WERI-Rb-1 (cell line): Measurements from ENCODE around the gene PNPLA2.
A peak's percentile ranks its signal among the peaks of the same experiment; 100 is the strongest.

Source experiments
- DNase-seq: peaks from one replicate; pipeline ENCODE4 v3.0.0-alpha.2; 2020
- H3K27ac ChIP-seq: fragments of 250-450 bp; sonication (Bioruptor Pico); 2 replicates; pipeline ENCODE4 v1.5.1; 2020; ENCODE audit warnings: mild to moderate bottlenecking, moderate library complexity
- H3K27me3 ChIP-seq: fragments of 250-450 bp; sonication (Bioruptor Pico); 2 replicates; pipeline ENCODE4 v1.5.1; 2021; ENCODE audit warnings: mild to moderate bottlenecking, low read depth, moderate library complexity; ENCODE audit not compliant: insufficient read depth, severe bottlenecking
- H3K36me3 ChIP-seq: fragments of 250-450 bp; sonication (Bioruptor Pico); 2 replicates; pipeline ENCODE4 v1.5.1; 2020; ENCODE audit warnings: mild to moderate bottlenecking, moderate library complexity
- H3K4me3 ChIP-seq: 2 replicates; pipeline ENCODE4 v1.5.1; 2011; ENCODE audit warnings: low read depth, mild to moderate bottlenecking, control low read depth, low read length
- H3K9me3 ChIP-seq: fragments of 250-450 bp; sonication (Bioruptor Pico); 2 replicates; pipeline ENCODE4 v1.5.1; 2021; ENCODE audit warnings: mild to moderate bottlenecking, moderate library complexity; ENCODE audit not compliant: severe bottlenecking
- TF ChIP-seq, protein P1 (sequence below): IDR thresholded peaks from 2 replicates; pipeline ENCODE4 v1.5.1; 2011; ENCODE audit warnings: low read depth, mild to moderate bottlenecking, control low read depth, inconsistent platforms, low read length

The PNPLA2 gene

GRCh38 chr11:801097-801780, 17.5 kb upstream of the PNPLA2 start:
- no peaks in the 10 kb centered on the region for H3K27me3 ChIP-seq
- H3K27ac ChIP-seq: no peak overlapping the region
- no peak overlapping the region for H3K4me3 ChIP-seq
- H3K9me3 ChIP-seq: no peaks in the 10 kb centered on the region
- TF ChIP-seq, protein P1, sequence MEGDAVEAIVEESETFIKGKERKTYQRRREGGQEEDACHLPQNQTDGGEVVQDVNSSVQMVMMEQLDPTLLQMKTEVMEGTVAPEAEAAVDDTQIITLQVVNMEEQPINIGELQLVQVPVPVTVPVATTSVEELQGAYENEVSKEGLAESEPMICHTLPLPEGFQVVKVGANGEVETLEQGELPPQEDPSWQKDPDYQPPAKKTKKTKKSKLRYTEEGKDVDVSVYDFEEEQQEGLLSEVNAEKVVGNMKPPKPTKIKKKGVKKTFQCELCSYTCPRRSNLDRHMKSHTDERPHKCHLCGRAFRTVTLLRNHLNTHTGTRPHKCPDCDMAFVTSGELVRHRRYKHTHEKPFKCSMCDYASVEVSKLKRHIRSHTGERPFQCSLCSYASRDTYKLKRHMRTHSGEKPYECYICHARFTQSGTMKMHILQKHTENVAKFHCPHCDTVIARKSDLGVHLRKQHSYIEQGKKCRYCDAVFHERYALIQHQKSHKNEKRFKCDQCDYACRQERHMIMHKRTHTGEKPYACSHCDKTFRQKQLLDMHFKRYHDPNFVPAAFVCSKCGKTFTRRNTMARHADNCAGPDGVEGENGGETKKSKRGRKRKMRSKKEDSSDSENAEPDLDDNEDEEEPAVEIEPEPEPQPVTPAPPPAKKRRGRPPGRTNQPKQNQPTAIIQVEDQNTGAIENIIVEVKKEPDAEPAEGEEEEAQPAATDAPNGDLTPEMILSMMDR: no peak
- DNase-seq: no peak
- H3K36me3 ChIP-seq: peaks cover 54% of the 10 kb centered on the region

- H3K36me3 ChIP-seq: peaks cover 54% of the 10 kb centered on the region
Observed at GRCh38 chr11:802018-802617, 16.6 kb upstream of the PNPLA2 start.

GRCh38 chr11:802693-803466, 15.8 kb upstream of the PNPLA2 start:
- H3K27ac ChIP-seq: peak overlapping the region; percentile 97
- H3K9me3 ChIP-seq: no peaks in the 10 kb centered on the region
- peaks cover 54% of the 10 kb centered on the region for H3K36me3 ChIP-seq
- H3K4me3 ChIP-seq: no peak overlapping the region
- DNase-seq: no peak
- H3K27me3 ChIP-seq: no peaks in the 10 kb centered on the region
- TF ChIP-seq, protein P1: no peak

More at GRCh38 chr11:802018-802617, 16.6 kb upstream of the PNPLA2 start:
- Histone ChIP-seq H3K27me3 (no peaks in the 10 kb centered on the region), H3K4me3 (no peak overlapping the region), H3K27ac (no peak overlapping the region), H3K9me3 (no peaks in the 10 kb centered on the region)
- DNase-seq: no peak
- TF ChIP-seq, protein P1: no peak

DNA sequence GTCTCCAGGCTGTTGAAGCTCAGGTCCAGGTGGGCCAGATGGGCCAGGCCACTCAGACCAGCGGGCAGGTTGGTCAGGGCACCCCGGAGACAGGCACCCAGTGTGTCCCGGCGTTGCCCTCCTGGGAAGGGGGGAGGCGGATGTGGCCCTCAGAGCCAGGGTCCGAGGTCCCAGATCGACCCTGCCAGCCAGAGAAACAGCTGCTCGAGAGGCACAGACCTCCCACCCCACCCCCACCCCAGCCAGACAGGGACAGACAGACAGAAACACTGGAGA, 15.3 kb upstream of the PNPLA2 start:
- Histone ChIP-seq H3K9me3 (no peaks in the 10 kb centered on the region), H3K36me3 (peaks cover 53% of the 10 kb centered on the region), H3K27me3 (no peaks in the 10 kb centered on the region), H3K4me3 (peak overlapping the region; percentile 94), H3K27ac (peak overlapping the region; percentile 97)
- TF ChIP-seq, protein P1: no peak
- no peak for DNase-seq

DNA sequence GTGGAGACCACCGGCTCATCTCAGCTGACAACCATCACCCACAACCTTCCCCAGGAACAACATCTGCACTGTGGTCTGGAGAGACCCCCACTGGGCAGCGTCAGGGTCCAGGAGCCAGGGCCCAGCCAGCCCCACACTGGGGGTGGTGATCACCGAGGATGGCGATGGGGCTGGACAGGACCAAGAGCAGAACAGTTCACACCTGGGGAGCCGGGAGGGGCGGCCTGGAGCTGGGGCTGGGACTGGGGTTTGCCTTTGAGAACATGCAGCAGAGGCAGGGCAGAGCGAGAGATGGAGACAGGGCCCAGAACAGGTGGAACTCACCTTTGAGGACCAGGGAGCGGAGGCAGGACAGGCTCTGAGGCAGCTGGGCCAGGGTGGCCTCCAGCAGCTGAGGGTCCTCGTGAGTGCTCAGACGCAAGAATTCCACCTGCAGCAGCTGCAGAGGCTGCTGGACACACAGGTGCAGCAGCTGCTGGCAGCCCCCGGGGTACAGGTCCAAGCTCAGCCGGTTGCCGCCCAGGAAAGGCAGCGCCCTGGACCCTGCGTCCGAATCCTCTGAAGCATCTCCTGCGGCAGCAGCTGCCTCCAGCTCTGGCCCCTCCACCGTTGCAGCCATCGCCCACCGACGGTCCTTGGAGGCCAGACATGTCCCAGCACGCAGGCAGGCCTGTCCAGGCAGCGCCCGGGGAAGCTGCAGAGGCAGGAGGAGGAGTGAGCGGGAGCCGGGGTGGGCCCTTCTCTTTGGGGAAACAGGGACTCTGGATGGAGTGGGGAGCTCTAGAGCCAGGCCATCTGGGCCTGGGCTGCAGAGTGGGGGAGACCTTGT, 14.7 kb upstream of the PNPLA2 start:
- H3K27ac ChIP-seq: peak overlapping the region; percentile 97
- H3K27me3 ChIP-seq: no peaks in the 10 kb centered on the region
- no peaks in the 10 kb centered on the region for H3K9me3 ChIP-seq
- TF ChIP-seq, protein P1: no peak
- peak; percentile 50 for DNase-seq
- peaks cover 47% of the 10 kb centered on the region for H3K36me3 ChIP-seq
- H3K4me3 ChIP-seq: peak overlapping the region; percentile 94
